IPS-NIHi7 (cell line): ENCODE results near the gene TRAPPC8.

Experiments
- DNase-seq: peaks from one replicate; pipeline ENCODE4 v3.0.0; 2012; ENCODE audit warnings: mixed read lengths; ENCODE audit errors: extremely low spot score

The TRAPPC8 gene

GRCh38 chr18:31795747-31796146 is 147.2 kb downstream of the TRAPPC8 start:
- no peak for DNase-seq

GRCh38 chr18:31793531-31793930 is 149.4 kb downstream of the TRAPPC8 start:
- DNase-seq = no peak

- no peak for DNase-seq
Observed at GRCh38 chr18:31792580-31792911, 150.4 kb downstream of the TRAPPC8 start.

GRCh38 chr18:31791817-31792579 is 150.9 kb downstream of the TRAPPC8 start:
- DNase-seq = no peak

GRCh38 chr18:31789409-31789808 is 153.5 kb downstream of the TRAPPC8 start:
- DNase-seq = no peak

- DNase-seq = no peak
Observed at GRCh38 chr18:31783059-31783458, 159.9 kb downstream of the TRAPPC8 start.
